ENCODE measurements around the gene TMED1. TPM values are rescaled to one million over a fixed set of nuclear protein-coding genes. Genes with fewer than 3 reads are reported as not detected.

TMED1 gene
- total and polyA plus RNA-seq, 2 experiments from 2014 or later = 29.7 to 37.2 TPM

- TF ChIP-seq CTCF (conservative IDR thresholded peaks at IDR 0.05; ENCODE audit: low read depth in 2 of 2) (no peak), JUNB (IDR thresholded peaks at IDR 0.05; ENCODE audit: unreplicated experiment) (no peak), EZH2phosphoT487 (IDR thresholded peaks at IDR 0.05; ENCODE audit: unreplicated experiment) (no peak), ZNF114 (CRISPR knock-in tag; IDR thresholded peaks at IDR 0.05) (no peak), POLR2AphosphoS5 (IDR thresholded peaks at IDR 0.05; ENCODE audit: low read depth) (no peak), NANOG (IDR thresholded peaks at IDR 0.05; ENCODE audit: borderline replicate concordance) (no peak), EZH2 (IDR thresholded peaks at IDR 0.05; ENCODE audit: low read depth, unreplicated experiment) (no peak), ETS1 (IDR thresholded peaks at IDR 0.05) (no peak)
Measured at GRCh38 chr19:10800488-10800887, 35.5 kb downstream of the TMED1 start (continued).

GRCh38 chr19:10797541-10798256, 38.3 kb downstream of the TMED1 start:
- no peaks in the 10 kb centered on the region for H3K9me2 ChIP-seq (ENCODE audit: insufficient read depth)
- no peak for ATAC-seq
- 0 out of 2 replicates have a peak overlapping the region, but pooled peaks have one; percentile 26 for H3K27ac ChIP-seq (ENCODE audit: low read depth)
- Mint-ChIP-seq H3K4me1 (no peaks in the 10 kb centered on the region), H3K9me3 (no peaks in the 10 kb centered on the region), H3K27me3 (ENCODE audit: insufficient read depth, low read depth, poor library complexity) (peaks cover 3% of the 10 kb centered on the region), H3K4me3 (no peak overlapping the region), H3K27ac (no peak overlapping the region; the same call in 1 of the 2 replicates), H3K36me3 (ENCODE audit: low read depth) (peaks cover 32% of the 10 kb centered on the region)
- no peak overlapping the region for H3K4me2 ChIP-seq
- H4K20me1 ChIP-seq (replicated peaks; ENCODE audit: insufficient read depth) = no peaks in the 10 kb centered on the region; the same call in 1 of the 2 replicates
- H3F3A ChIP-seq (replicated peaks; ENCODE audit: low read depth) = no peaks in the 10 kb centered on the region
- peaks cover 13% of the 10 kb centered on the region for H3K36me3 ChIP-seq (ENCODE audit: insufficient read depth)
- no peaks in the 10 kb centered on the region for H3K4me1 ChIP-seq (ENCODE audit: insufficient read depth)
- DNase-seq (ENCODE audit: low spot score) = no peak
- no peak overlapping the region for H2AFZ ChIP-seq
- no peaks in the 10 kb centered on the region for H3K27me3 ChIP-seq (ENCODE audit: insufficient read depth)
- no peaks in the 10 kb centered on the region for H3K79me2 ChIP-seq (replicated peaks; ENCODE audit: insufficient read depth)
- no peak overlapping the region for H3K4me3 ChIP-seq
- TF ChIP-seq NANOG (IDR thresholded peaks at IDR 0.05; ENCODE audit: borderline replicate concordance) (no peak), STAT1 (IDR thresholded peaks at IDR 0.05; ENCODE audit: unreplicated experiment) (no peak), ZNF462 (CRISPR knock-in tag; IDR thresholded peaks at IDR 0.05) (no peak), CREB1 (CRISPR knock-in tag; IDR thresholded peaks at IDR 0.05; ENCODE audit: low read depth) (no peak), JUNB (IDR thresholded peaks at IDR 0.05; ENCODE audit: unreplicated experiment) (no peak), POLR2AphosphoS5 (IDR thresholded peaks at IDR 0.05; ENCODE audit: low read depth) (no peak), CTCF (conservative IDR thresholded peaks at IDR 0.05; ENCODE audit: low read depth in 2 of 2) (no peak)
